ENCODE data around the gene CHERP.

The CHERP gene

GRCh38 chr19:16470541-16470910 lies 71.7 kb downstream of the CHERP start:
- DNase-seq = no peak

Data from 8988T (cell line).